ENCODE data around the gene RNF41.
"Not testable (repeated sequence)": the region's sequence is repeated elsewhere in the genome, so short reads cannot be mapped to it uniquely, and the experiment has no call there.

RNF41 gene

GRCh38 chr12:56204275-56204674 is 17.4 kb downstream of the RNF41 start:
- no peak for TF ChIP-seq CTCF (IDR thresholded peaks at IDR 0.05; ENCODE audit: insufficient read depth, low read depth, low read length, missing control alignments)
- no peak for DNase-seq (ENCODE audit: low read depth)
- no peak overlapping the region for H3K4me3 ChIP-seq (ENCODE audit: low read length)

DNA sequence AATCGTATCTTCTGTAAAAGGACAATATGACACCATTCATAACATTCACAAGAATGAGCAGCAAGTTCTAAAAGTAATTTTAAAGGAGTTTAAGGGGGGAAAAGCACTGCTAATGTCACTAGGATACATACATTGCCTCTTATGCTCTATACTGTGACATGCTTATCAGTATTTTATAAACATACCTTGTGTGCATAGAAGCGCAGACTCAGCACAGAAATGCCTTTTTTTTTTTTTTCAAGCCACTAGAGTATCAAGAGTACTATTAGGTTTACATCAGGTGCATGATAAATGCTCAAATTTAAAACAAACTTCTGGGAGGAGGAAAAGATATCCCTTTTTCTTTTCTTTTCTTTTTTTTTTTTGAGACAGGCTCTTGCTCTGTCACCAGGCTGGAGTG is 18.9 kb downstream of the RNF41 start:
- no peak for DNase-seq (ENCODE audit: low read depth)
- no peak for TF ChIP-seq CTCF (IDR thresholded peaks at IDR 0.05; ENCODE audit: insufficient read depth, low read depth, low read length, missing control alignments)
- no peak overlapping the region for H3K4me3 ChIP-seq (ENCODE audit: low read length)

DNA sequence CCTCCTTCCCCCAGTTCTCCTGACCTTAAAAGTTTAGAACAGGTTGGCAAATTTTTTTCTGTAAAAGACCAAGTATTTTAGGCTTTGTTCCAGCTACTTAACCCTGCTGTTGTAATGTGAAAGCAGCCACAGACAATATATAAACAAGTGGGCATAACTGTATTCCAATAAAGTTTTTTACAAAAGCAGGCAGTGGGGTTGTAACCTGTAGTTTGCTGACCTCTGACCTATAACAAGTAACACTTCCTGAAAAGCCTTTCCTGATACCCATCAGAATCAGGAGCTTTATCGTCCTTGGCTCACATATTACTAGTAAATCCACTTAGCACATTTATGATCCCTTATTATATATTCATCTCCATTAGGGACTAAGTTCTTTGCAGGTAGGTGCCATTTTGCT is 19.4 kb downstream of the RNF41 start:
- no peak for TF ChIP-seq CTCF (IDR thresholded peaks at IDR 0.05; ENCODE audit: insufficient read depth, low read depth, low read length, missing control alignments)
- DNase-seq (ENCODE audit: low read depth) = no peak
- no peak overlapping the region for H3K4me3 ChIP-seq (ENCODE audit: low read length)

DNA sequence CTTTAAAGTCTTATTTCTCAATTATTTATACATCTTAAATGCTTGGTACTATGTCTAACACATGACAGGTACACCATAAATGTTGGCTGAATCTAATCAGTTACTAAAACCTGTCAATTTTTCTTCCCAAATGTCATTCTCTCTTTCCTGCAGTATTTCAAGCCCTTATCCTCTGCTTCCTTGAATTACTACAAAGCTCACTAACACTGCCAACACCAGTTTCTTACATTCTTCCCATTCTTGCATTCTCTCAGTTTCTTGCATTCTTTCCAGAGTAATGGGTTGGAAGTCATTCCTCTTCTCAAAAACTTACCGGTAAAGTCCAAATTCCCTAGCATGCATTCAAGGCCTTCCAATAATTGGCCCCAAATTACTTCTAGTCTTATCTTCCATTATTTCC is 22.9 kb downstream of the RNF41 start:
- no peak for DNase-seq (ENCODE audit: low read depth)
- no peak for TF ChIP-seq CTCF (IDR thresholded peaks at IDR 0.05; ENCODE audit: insufficient read depth, low read depth, low read length, missing control alignments)
- H3K4me3 ChIP-seq (ENCODE audit: low read length) = no peak overlapping the region

DNA sequence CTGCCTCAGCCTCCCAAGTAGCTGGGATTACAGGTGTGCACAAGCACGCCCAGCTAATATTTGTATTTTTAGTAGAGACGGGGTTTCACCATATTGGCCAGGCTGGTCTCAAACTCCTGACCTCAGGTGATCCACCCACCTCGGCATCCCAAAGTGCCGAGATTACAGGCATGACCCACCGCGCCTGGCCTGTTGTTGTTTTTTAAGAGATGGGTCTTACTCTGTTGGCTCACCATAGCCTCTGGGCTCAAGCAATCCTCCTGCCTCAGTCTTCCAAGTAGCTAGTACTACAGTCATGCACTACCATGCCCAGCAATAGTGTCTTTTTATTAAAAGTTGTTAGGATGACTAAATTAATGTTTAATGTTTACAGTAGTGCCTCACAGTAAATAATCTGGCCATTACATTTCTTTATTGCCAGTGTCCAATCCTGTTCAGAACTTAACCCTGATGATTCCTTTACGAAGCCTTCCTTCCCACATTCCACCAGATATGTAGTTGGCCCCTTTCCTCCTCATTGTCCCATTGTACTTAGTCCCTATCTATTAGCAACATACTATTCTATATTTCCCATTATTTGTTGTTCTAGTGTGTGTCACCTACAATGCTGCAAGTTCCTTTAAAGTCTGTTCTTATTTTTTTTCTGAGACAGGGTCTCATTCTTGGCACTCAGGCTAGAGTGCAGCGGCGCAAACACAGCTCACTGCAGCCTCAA is 23.6 kb downstream of the RNF41 start:
- no peak for TF ChIP-seq CTCF (IDR thresholded peaks at IDR 0.05; ENCODE audit: insufficient read depth, low read depth, low read length, missing control alignments)
- H3K4me3 ChIP-seq (ENCODE audit: low read length) = no peak overlapping the region
- DNase-seq (ENCODE audit: low read depth) = no peak

- not testable (repeated sequence) for H3K4me3 ChIP-seq (ENCODE audit: low read length)
- DNase-seq (ENCODE audit: low read depth) = peak; percentile 46
Observed at GRCh38 chr12:56196818-56197550, 24.7 kb downstream of the RNF41 start.

DNA sequence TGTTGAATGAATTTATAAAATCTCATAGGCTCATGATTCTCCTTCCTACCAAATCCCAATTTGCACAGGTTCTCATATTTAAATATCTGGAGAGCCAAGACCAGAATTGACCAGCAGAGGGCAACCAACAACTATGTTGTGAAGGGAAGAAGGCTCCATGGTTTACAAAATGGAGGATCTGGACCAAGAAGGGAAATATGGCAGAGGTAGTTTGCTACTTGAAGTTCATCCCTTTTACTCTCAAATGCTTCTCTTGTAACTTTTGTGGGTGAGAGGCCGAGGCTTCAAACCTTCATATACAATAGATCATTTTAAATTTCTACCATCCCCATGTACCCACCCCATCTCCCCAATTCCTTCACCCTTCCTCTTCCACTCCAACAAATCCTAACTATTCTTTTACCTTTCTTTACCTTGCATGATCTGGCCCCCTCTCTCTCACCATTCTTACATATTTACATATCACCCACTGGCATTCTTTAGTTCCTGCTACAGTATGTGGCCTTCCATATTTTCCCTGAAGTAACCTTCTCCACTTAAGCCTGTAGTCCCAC is 28.6 kb downstream of the RNF41 start:
- peak; percentile 87 for DNase-seq (ENCODE audit: low read depth)
- TF ChIP-seq CTCF (IDR thresholded peaks at IDR 0.05; ENCODE audit: insufficient read depth, low read depth, low read length, missing control alignments) = peak; percentile 83
- no peak overlapping the region for H3K4me3 ChIP-seq (ENCODE audit: low read length)
